ENCODE measurements around the gene PPP6R2. TPM values are rescaled to one million over a fixed set of nuclear protein-coding genes. Genes with fewer than 3 reads are reported as not detected.
"Not testable (repeated sequence)": the region's sequence is repeated elsewhere in the genome, so short reads cannot be mapped to it uniquely, and the experiment has no call there.

The PPP6R2 gene
- polyA plus RNA-seq, 2 donors: 30.2 to 38.2 TPM

DNA sequence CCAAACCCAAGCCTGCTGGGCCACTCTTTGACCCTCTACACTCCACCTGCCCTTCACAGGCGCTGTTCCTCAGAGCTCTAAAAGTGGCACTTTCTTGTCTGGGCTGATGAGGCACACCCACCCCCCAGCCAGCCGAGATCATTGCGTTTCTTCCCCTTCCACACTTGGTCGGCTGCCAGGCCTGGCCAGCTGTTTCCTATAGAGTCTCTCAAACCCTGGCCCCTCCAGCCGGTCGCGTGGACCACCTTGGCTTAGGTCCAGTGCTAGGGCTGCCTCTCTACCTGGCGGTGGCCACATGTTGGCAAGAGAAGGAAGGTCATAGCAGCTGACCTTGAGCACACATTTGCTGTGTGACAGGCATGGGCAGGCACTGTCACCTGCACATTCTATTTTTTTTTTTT, 60.6 kb downstream of the PPP6R2 start:
- H3K36me3 ChIP-seq (ENCODE audit: control insufficient read depth in 2 of 2, insufficient read depth in 2 of 2, low read length in 1 of 2): peaks cover 12 to 24% of the 10 kb centered on the region in 2 donors
- no peaks in the 10 kb centered on the region for H3K4me1 ChIP-seq (ENCODE audit: control insufficient read depth in 2 of 2, insufficient read depth in 2 of 2, low read length in 1 of 2)
- no peaks in the 10 kb centered on the region for H3K27me3 ChIP-seq (ENCODE audit: control insufficient read depth in 1 of 2, insufficient read depth in 2 of 2, low read length in 2 of 2)
- no peak overlapping the region for H3K27ac ChIP-seq (ENCODE audit: low read depth in 2 of 2, low read length in 1 of 2)
- WGBS, 2 donors: 48 to 58% methylated on average over 8 of the region's 8 CpGs
- H3K9me3 ChIP-seq (ENCODE audit: control insufficient read depth in 2 of 2, insufficient read depth in 1 of 2, low read depth in 1 of 2, low read length in 1 of 2): no peaks in the 10 kb centered on the region
- H3K4me3 ChIP-seq (ENCODE audit: low read depth in 1 of 2, low read length in 2 of 2): no peak overlapping the region

- Histone ChIP-seq H3K9me3 (ENCODE audit: control insufficient read depth in 2 of 2, insufficient read depth in 1 of 2, low read depth in 1 of 2, low read length in 1 of 2) (no peaks in the 10 kb centered on the region), H3K4me3 (ENCODE audit: low read depth in 1 of 2, low read length in 2 of 2) (no peak overlapping the region), H3K27me3 (ENCODE audit: control insufficient read depth in 1 of 2, insufficient read depth in 2 of 2, low read length in 2 of 2) (no peaks in the 10 kb centered on the region), H3K27ac (ENCODE audit: low read depth in 2 of 2, low read length in 1 of 2) (no peak overlapping the region), H3K36me3 (ENCODE audit: control insufficient read depth in 2 of 2, insufficient read depth in 2 of 2, low read length in 1 of 2) (peaks cover 8 to 20% of the 10 kb centered on the region in 2 donors), H3K4me1 (ENCODE audit: control insufficient read depth in 2 of 2, insufficient read depth in 2 of 2, low read length in 1 of 2) (no peaks in the 10 kb centered on the region)
- WGBS, 2 donors: 95% methylated on average over 25 of the region's 25 CpGs
Observed at GRCh38 chr22:50406416-50407170, 63.5 kb downstream of the PPP6R2 start.

- Histone ChIP-seq H3K9me3 (ENCODE audit: control insufficient read depth in 2 of 2, insufficient read depth in 1 of 2, low read depth in 1 of 2, low read length in 1 of 2) (no peaks in the 10 kb centered on the region), H3K27ac (ENCODE audit: low read depth in 2 of 2, low read length in 1 of 2) (no peak overlapping the region), H3K36me3 (ENCODE audit: control insufficient read depth in 2 of 2, insufficient read depth in 2 of 2, low read length in 1 of 2) (peaks cover 8 to 18% of the 10 kb centered on the region in 2 donors), H3K4me1 (ENCODE audit: control insufficient read depth in 2 of 2, insufficient read depth in 2 of 2, low read length in 1 of 2) (no peaks in the 10 kb centered on the region), H3K27me3 (ENCODE audit: control insufficient read depth in 1 of 2, insufficient read depth in 2 of 2, low read length in 2 of 2) (no peaks in the 10 kb centered on the region), H3K4me3 (ENCODE audit: low read depth in 1 of 2, low read length in 2 of 2) (no peak overlapping the region)
- 94 to 95% methylated on average over 13 of the region's 13 CpGs for WGBS, 2 donors
Observed at GRCh38 chr22:50408311-50408710, 65.2 kb downstream of the PPP6R2 start.

DNA sequence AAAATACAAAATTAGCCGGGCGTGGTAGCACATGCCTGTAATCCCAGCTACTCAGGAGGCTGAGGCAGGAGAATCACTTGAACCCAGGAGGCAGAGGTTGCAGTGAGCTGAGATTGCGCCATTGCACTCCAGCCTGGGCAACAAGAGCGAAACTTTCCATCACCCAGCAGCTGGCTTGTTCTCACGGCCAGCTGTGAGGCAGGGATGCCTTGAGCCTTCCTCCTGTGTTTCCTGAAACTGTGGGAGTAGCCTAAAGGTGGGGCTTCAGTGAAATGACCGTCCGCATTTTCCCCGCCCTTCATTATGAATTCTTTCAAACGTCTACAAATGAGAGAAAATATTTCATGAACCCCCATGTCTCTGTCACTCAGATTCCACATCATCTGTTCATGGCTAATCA, 65.8 kb downstream of the PPP6R2 start:
- 73% methylated on average over 9 of the region's 9 CpGs for WGBS, 2 donors
- not testable (repeated sequence) for H3K4me1 ChIP-seq (ENCODE audit: control insufficient read depth in 2 of 2, insufficient read depth in 2 of 2, low read length in 1 of 2); H3K4me3 ChIP-seq (ENCODE audit: low read depth in 1 of 2, low read length in 2 of 2); H3K27me3 ChIP-seq (ENCODE audit: control insufficient read depth in 1 of 2, insufficient read depth in 2 of 2, low read length in 2 of 2); H3K9me3 ChIP-seq (ENCODE audit: control insufficient read depth in 2 of 2, insufficient read depth in 1 of 2, low read depth in 1 of 2, low read length in 1 of 2); H3K27ac ChIP-seq (ENCODE audit: low read depth in 2 of 2, low read length in 1 of 2)
- peaks cover 8 to 16% of the 10 kb centered on the region in 2 donors for H3K36me3 ChIP-seq (ENCODE audit: control insufficient read depth in 2 of 2, insufficient read depth in 2 of 2, low read length in 1 of 2)

DNA sequence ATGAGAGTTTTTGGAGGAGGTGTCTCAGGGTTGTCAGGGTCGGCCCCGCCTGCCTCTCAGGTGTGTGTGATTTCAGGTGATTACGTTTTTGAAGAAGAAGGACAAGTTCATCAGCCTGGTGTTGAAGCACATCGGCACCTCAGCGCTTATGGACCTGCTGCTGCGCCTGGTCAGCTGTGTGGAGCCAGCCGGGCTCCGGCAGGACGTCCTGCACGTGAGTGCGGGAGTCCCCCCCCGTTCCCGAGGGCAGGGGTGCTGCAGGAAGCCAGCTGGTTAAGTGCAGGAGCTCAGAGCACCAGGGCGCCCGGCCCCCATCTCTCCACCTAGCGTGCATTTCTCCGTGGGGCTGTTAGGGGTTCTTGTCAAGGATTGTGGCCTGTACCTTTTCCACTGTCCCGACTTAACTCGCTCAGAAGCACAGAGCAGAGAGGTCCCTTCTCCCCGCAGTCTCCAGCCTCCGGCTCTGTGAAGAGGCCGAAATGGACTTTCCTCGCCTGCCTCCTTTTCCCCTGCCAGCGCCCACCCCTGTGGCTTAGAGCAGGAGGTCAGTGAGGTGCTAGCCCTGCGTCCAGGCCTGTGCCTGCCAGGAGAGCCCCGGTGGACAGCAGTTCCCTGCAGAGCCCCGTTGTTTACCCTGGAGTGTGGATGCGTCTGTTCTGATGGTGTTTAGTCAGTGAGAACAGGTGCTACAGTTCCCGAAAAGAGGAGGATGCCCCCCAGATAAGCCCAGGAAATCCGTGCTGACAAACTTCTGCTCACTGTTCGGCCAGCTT, 71.5 kb downstream of the PPP6R2 start:
- Histone ChIP-seq H3K9me3 (ENCODE audit: control insufficient read depth in 2 of 2, insufficient read depth in 1 of 2, low read depth in 1 of 2, low read length in 1 of 2) (no peaks in the 10 kb centered on the region), H3K4me1 (ENCODE audit: control insufficient read depth in 2 of 2, insufficient read depth in 2 of 2, low read length in 1 of 2) (no peaks in the 10 kb centered on the region), H3K36me3 (ENCODE audit: control insufficient read depth in 2 of 2, insufficient read depth in 2 of 2, low read length in 1 of 2) (peaks cover 22 to 37% of the 10 kb centered on the region in 2 donors), H3K27ac (ENCODE audit: low read depth in 2 of 2, low read length in 1 of 2) (no peak overlapping the region), H3K4me3 (ENCODE audit: low read depth in 1 of 2, low read length in 2 of 2) (no peak overlapping the region), H3K27me3 (ENCODE audit: control insufficient read depth in 1 of 2, insufficient read depth in 2 of 2, low read length in 2 of 2) (no peaks in the 10 kb centered on the region)
- WGBS, 2 donors: 90 to 94% methylated on average over 31 of the region's 31 CpGs

DNA sequence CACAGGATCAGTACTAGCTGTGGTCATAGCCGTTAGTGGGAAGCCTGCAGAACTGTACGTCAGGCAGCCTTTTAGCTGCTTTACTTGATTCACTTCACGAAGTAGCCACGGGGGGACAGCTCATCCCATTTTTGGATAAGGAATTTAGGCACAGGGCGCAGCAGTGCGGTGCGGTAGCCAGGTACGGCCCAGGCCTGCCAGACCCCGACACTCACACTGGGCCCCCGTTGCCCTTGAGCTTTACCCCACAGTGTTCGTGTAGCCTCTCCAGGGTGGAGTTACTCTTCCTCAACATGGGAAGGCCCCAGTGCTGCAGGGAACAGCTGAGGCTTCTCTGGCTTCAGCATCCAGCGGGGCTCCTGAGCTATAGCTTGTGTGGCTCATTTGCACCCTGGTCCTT, 72.3 kb downstream of the PPP6R2 start:
- no peaks in the 10 kb centered on the region for H3K9me3 ChIP-seq (ENCODE audit: control insufficient read depth in 2 of 2, insufficient read depth in 1 of 2, low read depth in 1 of 2, low read length in 1 of 2)
- H3K4me3 ChIP-seq (ENCODE audit: low read depth in 1 of 2, low read length in 2 of 2): no peak overlapping the region
- no peaks in the 10 kb centered on the region for H3K4me1 ChIP-seq (ENCODE audit: control insufficient read depth in 2 of 2, insufficient read depth in 2 of 2, low read length in 1 of 2)
- peaks cover 22 to 43% of the 10 kb centered on the region in 2 donors for H3K36me3 ChIP-seq (ENCODE audit: control insufficient read depth in 2 of 2, insufficient read depth in 2 of 2, low read length in 1 of 2)
- no peak overlapping the region for H3K27ac ChIP-seq (ENCODE audit: low read depth in 2 of 2, low read length in 1 of 2)
- no peaks in the 10 kb centered on the region for H3K27me3 ChIP-seq (ENCODE audit: control insufficient read depth in 1 of 2, insufficient read depth in 2 of 2, low read length in 2 of 2)
- WGBS, 2 donors: 96 to 97% methylated on average over 12 of the region's 12 CpGs

DNA sequence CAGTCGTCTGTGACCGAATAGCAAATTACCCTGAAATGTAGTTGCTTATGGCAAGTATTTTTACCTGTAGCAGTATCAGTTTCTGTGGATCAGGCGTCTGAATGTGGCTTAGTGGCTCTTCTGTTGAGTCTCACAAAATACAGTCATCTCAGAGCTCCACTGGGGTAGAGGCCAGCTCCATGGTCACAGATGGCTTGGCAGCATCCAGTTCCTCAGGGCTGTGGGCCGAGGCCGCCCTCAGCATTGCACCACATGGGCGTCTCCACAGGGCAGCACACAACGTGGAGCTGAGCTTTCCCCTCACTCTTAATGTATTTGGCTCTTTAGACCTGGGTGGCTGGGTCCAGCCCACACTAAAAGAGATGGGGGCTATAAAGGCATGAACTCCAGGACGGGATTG, 73.9 kb downstream of the PPP6R2 start:
- 92 to 93% methylated on average over 8 of the region's 8 CpGs for WGBS, 2 donors
- Histone ChIP-seq H3K36me3 (ENCODE audit: control insufficient read depth in 2 of 2, insufficient read depth in 2 of 2, low read length in 1 of 2) (peaks cover 22 to 48% of the 10 kb centered on the region in 2 donors), H3K9me3 (ENCODE audit: control insufficient read depth in 2 of 2, insufficient read depth in 1 of 2, low read depth in 1 of 2, low read length in 1 of 2) (no peaks in the 10 kb centered on the region), H3K27me3 (ENCODE audit: control insufficient read depth in 1 of 2, insufficient read depth in 2 of 2, low read length in 2 of 2) (no peaks in the 10 kb centered on the region), H3K27ac (ENCODE audit: low read depth in 2 of 2, low read length in 1 of 2) (no peak overlapping the region), H3K4me1 (ENCODE audit: control insufficient read depth in 2 of 2, insufficient read depth in 2 of 2, low read length in 1 of 2) (no peaks in the 10 kb centered on the region), H3K4me3 (ENCODE audit: low read depth in 1 of 2, low read length in 2 of 2) (no peak overlapping the region)

DNA sequence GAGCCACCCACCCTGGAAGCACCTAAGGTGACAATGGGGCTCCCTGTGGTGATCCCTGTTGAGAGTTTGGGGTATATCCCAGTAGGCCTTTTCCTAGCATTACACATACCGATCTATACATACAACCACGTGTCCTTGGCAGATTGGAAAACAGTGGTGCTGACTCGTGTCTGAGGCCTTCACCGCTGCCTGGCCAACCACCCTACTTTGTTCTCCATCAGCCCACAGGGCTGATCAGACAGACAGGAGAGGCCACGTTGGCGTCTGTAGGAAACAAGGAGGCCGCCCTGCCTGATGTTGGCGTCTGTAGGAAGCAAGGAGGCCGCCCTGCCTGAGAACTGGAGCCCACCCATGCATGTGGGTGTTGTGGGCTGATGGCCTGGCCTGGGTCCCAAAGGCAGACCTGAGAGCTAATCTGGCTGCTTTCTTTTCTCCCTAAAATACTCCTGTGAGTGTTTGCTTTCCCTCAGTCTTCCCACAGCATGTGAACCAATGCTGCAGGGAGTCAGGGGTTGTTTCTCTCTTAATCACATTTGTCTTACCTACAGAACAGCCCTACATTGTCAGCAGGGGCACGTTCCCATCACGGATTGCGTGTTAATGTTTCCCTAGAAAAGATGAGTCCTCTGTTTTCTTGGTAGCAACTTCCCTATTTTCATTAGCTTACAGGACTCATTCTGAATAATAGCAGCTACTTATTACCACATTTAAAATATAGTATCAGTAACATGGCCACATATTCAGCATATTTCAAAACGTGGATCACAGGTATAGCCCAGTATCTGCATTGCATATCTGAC, 74.5 kb downstream of the PPP6R2 start:
- peaks cover 28 to 55% of the 10 kb centered on the region in 2 donors for H3K36me3 ChIP-seq (ENCODE audit: control insufficient read depth in 2 of 2, insufficient read depth in 2 of 2, low read length in 1 of 2)
- 89 to 91% methylated on average over 13 of the region's 13 CpGs for WGBS, 2 donors
- H3K4me1 ChIP-seq (ENCODE audit: control insufficient read depth in 2 of 2, insufficient read depth in 2 of 2, low read length in 1 of 2): no peaks in the 10 kb centered on the region
- no peak overlapping the region for H3K27ac ChIP-seq (ENCODE audit: low read depth in 2 of 2, low read length in 1 of 2)
- H3K9me3 ChIP-seq (ENCODE audit: control insufficient read depth in 2 of 2, insufficient read depth in 1 of 2, low read depth in 1 of 2, low read length in 1 of 2): no peaks in the 10 kb centered on the region
- no peak overlapping the region for H3K4me3 ChIP-seq (ENCODE audit: low read depth in 1 of 2, low read length in 2 of 2)
- no peaks in the 10 kb centered on the region for H3K27me3 ChIP-seq (ENCODE audit: control insufficient read depth in 1 of 2, insufficient read depth in 2 of 2, low read length in 2 of 2)

GRCh38 chr22:50418624-50419023, 75.5 kb downstream of the PPP6R2 start:
- H3K27me3 ChIP-seq (ENCODE audit: control insufficient read depth in 1 of 2, insufficient read depth in 2 of 2, low read length in 2 of 2): no peaks in the 10 kb centered on the region
- H3K36me3 ChIP-seq (ENCODE audit: control insufficient read depth in 2 of 2, insufficient read depth in 2 of 2, low read length in 1 of 2): peaks cover 33 to 63% of the 10 kb centered on the region in 2 donors
- 94 to 96% methylated on average over 5 of the region's 5 CpGs for WGBS, 2 donors

More at GRCh38 chr22:50418624-50419023, 75.5 kb downstream of the PPP6R2 start:
- Histone ChIP-seq H3K4me1 (ENCODE audit: control insufficient read depth in 2 of 2, insufficient read depth in 2 of 2, low read length in 1 of 2) (no peaks in the 10 kb centered on the region), H3K4me3 (ENCODE audit: low read depth in 1 of 2, low read length in 2 of 2) (no peak overlapping the region), H3K27ac (ENCODE audit: low read depth in 2 of 2, low read length in 1 of 2) (no peak overlapping the region), H3K9me3 (ENCODE audit: control insufficient read depth in 2 of 2, insufficient read depth in 1 of 2, low read depth in 1 of 2, low read length in 1 of 2) (no peaks in the 10 kb centered on the region)
